K562 (cell line): ENCODE results near the gene ZNF562. TPM values are rescaled to one million over a fixed set of nuclear protein-coding genes. Genes with fewer than 3 reads are reported as not detected.

Experiments used
- ATF3 ChIP-seq, 2 experiments: fragments of 450-650 bp in 1 of 2; sonication (generic) in 1 of 2; formaldehyde crosslinking in 1 of 2; IDR thresholded peaks in 1 of 2; conservative IDR thresholded peaks in 1 of 2; 2 replicates each; pipeline versions ENCODE4 v1.6.1 to v1.8.1; 2016 to 2023; ENCODE audit warnings: mild to moderate bottlenecking in 2 of 2, moderate library complexity in 2 of 2, inconsistent platforms in 1 of 2, missing genetic modification reagents in 1 of 2
- CBX2 ChIP-seq: fragments of 200-600 bp; sonication (generic); IDR thresholded peaks from one replicate; pipeline ENCODE4 v1.6.1; 2012; ENCODE audit warnings: mild to moderate bottlenecking, low read length, inconsistent platforms; ENCODE audit not compliant: insufficient read depth, poor library complexity, severe bottlenecking
- CXXC5 ChIP-seq: fragments of 250-450 bp; sonication (Bioruptor Pico); IDR thresholded peaks from 2 replicates; pipeline ENCODE4 v1.8.0; 2022; ENCODE audit warnings: inconsistent platforms, mild to moderate bottlenecking, moderate library complexity
- KDM5B ChIP-seq: fragments of 200-600 bp; sonication (generic); IDR thresholded peaks from 2 replicates; pipeline ENCODE4 v1.6.1; 2012; ENCODE audit warnings: low read depth, mild to moderate bottlenecking, moderate library complexity, low read length, control low read depth, inconsistent platforms; ENCODE audit not compliant: insufficient replicate concordance
- KLF13 ChIP-seq: fragments of 450-650 bp; IDR thresholded peaks from 2 replicates; pipeline ENCODE4 v1.6.1; 2016; ENCODE audit warnings: missing genetic modification characterization, low read depth, mild to moderate bottlenecking, missing compliant biosample characterization, moderate library complexity, borderline replicate concordance
- MBD2 ChIP-seq: sonication (generic); IDR thresholded peaks from 2 replicates; pipeline ENCODE4 v1.6.1; 2016; ENCODE audit warnings: low read depth, borderline replicate concordance
- MTA3 ChIP-seq: fragments of 450-650 bp; formaldehyde crosslinking; IDR thresholded peaks from 2 replicates; pipeline ENCODE4 v1.6.1; 2017; ENCODE audit warnings: mild to moderate bottlenecking, borderline replicate concordance
- RBFOX2 ChIP-seq: fragments of 200-400 bp; formaldehyde crosslinking; IDR thresholded peaks from 2 replicates; pipeline ENCODE4 v1.6.1; 2017; ENCODE audit warnings: low read depth, mild to moderate bottlenecking, low read length, moderate library complexity
- SOX6 ChIP-seq: fragments of 450-650 bp; IDR thresholded peaks from 2 replicates; pipeline ENCODE4 v1.6.1; 2014; ENCODE audit warnings: mild to moderate bottlenecking
- TAL1 ChIP-seq: fragments of 450-650 bp; IDR thresholded peaks from 2 replicates; pipeline ENCODE4 v1.6.1; 2016; ENCODE audit warnings: mild to moderate bottlenecking
- ZFP1 ChIP-seq: fragments of 450-650 bp; formaldehyde crosslinking; IDR thresholded peaks from 2 replicates; pipeline ENCODE4 v1.4.0; 2020; ENCODE audit warnings: mild to moderate bottlenecking, mixed read lengths
- polyA plus RNA-seq, 8 experiments: library from polyadenylated mRNA; depleted of rRNA in 4 of 8; stranded (reverse) in 5 of 8; unstranded in 3 of 8; fragments of >200 nt; fragmentation: Nextera tagmentation in 2 of 8; fragmentation: Illumina TruSeq in 1 of 8; extraction: Ambion mirVana in 2 of 8; extraction: Trizol in 1 of 8; gene quantifications; 2 replicates each; pipeline versions ENCODE4 v1.2.1 to v1.2.3, GENCODE V29; 2011 to 2014; ENCODE audit warnings: inconsistent platforms in 1 of 8, missing spikeins in 1 of 8
- total RNA-seq, 7 experiments: library from RNA; depleted of rRNA in 6 of 7; stranded (reverse); fragments of >200 nt in 6 of 7; fragmentation: Illumina TruSeq in 2 of 7; extraction: Trizol in 2 of 7; gene quantifications; 2 replicates each; pipeline versions ENCODE4 v1.2.1 to v1.2.3, GENCODE V29; 2011 to 2021; ENCODE audit warnings: low replicate concordance in 1 of 7
- TF ChIP-seq, protein P1 (sequence below): fragments of 450-650 bp; IDR thresholded peaks from 2 replicates; pipeline ENCODE4 v1.6.1; 2016; ENCODE audit warnings: mild to moderate bottlenecking, moderate library complexity
- TF ChIP-seq, protein P2 (sequence below): sonication (generic); formaldehyde crosslinking; IDR thresholded peaks from 2 replicates; pipeline ENCODE4 v1.9.0; 2022; ENCODE audit warnings: mild to moderate bottlenecking, missing genetic modification reagents

Gene ZNF562
- total and polyA plus RNA-seq, 9 of the 15 experiments (the other 6 are each of a cell fraction or from before 2014, with no cell fraction given): 11.8 to 46.9 (median 20.8) TPM

DNA sequence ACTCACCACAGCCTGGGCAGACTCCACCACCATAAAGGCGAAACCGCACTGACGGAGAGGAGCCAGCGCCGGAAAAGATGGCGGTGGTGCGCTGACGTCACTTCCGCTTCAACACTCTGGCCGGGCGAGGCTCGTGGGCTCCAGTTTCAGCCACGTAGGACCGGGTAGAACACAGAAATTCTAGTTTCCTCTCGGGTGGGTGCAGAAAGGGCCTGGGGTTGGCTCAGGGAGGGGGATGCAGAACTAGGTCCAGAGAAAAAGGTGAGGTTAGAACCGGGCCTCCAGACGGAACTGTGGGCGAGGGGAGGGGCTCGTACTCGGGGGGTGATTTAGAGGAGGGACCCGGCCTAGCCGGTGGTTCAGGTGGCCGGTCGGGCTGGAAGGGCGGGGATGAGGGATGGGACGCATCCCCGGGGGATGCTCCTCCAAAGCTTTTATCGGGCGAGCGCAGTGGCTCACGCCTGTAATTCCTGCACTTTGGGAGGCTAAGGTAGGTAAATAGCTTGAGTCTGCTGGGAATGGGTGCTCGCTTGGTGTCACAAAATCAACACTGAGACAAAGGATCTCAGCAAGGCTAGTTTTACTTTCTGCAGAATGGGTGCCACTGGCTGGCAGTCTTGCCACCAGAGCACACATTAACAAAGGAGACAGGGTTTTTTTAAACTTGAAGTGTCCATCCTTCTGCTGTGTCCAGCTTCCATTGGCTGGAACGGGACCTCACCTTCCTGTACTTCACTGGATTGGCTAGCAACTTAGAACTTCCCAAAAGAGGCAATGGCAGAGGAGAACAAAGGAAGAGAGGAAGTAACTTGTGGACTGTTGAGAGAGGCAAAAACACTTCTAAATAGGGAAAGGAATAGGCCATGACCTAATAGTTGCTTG lies 53.5 kb downstream of the ZNF562 start, which contains the start of gene ZNF561 (continued):
- TF ChIP-seq, protein P1, sequence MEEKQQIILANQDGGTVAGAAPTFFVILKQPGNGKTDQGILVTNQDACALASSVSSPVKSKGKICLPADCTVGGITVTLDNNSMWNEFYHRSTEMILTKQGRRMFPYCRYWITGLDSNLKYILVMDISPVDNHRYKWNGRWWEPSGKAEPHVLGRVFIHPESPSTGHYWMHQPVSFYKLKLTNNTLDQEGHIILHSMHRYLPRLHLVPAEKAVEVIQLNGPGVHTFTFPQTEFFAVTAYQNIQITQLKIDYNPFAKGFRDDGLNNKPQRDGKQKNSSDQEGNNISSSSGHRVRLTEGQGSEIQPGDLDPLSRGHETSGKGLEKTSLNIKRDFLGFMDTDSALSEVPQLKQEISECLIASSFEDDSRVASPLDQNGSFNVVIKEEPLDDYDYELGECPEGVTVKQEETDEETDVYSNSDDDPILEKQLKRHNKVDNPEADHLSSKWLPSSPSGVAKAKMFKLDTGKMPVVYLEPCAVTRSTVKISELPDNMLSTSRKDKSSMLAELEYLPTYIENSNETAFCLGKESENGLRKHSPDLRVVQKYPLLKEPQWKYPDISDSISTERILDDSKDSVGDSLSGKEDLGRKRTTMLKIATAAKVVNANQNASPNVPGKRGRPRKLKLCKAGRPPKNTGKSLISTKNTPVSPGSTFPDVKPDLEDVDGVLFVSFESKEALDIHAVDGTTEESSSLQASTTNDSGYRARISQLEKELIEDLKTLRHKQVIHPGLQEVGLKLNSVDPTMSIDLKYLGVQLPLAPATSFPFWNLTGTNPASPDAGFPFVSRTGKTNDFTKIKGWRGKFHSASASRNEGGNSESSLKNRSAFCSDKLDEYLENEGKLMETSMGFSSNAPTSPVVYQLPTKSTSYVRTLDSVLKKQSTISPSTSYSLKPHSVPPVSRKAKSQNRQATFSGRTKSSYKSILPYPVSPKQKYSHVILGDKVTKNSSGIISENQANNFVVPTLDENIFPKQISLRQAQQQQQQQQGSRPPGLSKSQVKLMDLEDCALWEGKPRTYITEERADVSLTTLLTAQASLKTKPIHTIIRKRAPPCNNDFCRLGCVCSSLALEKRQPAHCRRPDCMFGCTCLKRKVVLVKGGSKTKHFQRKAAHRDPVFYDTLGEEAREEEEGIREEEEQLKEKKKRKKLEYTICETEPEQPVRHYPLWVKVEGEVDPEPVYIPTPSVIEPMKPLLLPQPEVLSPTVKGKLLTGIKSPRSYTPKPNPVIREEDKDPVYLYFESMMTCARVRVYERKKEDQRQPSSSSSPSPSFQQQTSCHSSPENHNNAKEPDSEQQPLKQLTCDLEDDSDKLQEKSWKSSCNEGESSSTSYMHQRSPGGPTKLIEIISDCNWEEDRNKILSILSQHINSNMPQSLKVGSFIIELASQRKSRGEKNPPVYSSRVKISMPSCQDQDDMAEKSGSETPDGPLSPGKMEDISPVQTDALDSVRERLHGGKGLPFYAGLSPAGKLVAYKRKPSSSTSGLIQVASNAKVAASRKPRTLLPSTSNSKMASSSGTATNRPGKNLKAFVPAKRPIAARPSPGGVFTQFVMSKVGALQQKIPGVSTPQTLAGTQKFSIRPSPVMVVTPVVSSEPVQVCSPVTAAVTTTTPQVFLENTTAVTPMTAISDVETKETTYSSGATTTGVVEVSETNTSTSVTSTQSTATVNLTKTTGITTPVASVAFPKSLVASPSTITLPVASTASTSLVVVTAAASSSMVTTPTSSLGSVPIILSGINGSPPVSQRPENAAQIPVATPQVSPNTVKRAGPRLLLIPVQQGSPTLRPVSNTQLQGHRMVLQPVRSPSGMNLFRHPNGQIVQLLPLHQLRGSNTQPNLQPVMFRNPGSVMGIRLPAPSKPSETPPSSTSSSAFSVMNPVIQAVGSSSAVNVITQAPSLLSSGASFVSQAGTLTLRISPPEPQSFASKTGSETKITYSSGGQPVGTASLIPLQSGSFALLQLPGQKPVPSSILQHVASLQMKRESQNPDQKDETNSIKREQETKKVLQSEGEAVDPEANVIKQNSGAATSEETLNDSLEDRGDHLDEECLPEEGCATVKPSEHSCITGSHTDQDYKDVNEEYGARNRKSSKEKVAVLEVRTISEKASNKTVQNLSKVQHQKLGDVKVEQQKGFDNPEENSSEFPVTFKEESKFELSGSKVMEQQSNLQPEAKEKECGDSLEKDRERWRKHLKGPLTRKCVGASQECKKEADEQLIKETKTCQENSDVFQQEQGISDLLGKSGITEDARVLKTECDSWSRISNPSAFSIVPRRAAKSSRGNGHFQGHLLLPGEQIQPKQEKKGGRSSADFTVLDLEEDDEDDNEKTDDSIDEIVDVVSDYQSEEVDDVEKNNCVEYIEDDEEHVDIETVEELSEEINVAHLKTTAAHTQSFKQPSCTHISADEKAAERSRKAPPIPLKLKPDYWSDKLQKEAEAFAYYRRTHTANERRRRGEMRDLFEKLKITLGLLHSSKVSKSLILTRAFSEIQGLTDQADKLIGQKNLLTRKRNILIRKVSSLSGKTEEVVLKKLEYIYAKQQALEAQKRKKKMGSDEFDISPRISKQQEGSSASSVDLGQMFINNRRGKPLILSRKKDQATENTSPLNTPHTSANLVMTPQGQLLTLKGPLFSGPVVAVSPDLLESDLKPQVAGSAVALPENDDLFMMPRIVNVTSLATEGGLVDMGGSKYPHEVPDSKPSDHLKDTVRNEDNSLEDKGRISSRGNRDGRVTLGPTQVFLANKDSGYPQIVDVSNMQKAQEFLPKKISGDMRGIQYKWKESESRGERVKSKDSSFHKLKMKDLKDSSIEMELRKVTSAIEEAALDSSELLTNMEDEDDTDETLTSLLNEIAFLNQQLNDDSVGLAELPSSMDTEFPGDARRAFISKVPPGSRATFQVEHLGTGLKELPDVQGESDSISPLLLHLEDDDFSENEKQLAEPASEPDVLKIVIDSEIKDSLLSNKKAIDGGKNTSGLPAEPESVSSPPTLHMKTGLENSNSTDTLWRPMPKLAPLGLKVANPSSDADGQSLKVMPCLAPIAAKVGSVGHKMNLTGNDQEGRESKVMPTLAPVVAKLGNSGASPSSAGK: peak; percentile 53
- peak; percentile 35 for TF ChIP-seq TAL1
- TF ChIP-seq MTA3: 0 out of 2 replicates have a peak, but pooled peaks have one; percentile 61
- TF ChIP-seq CBX2: no peak
- peak; percentile 76 for TF ChIP-seq CXXC5
- TF ChIP-seq MBD2: peak; percentile 49; the same call in 1 of the 2 replicates
- TF ChIP-seq KDM5B: peak; percentile 92
- TF ChIP-seq, protein P2, sequence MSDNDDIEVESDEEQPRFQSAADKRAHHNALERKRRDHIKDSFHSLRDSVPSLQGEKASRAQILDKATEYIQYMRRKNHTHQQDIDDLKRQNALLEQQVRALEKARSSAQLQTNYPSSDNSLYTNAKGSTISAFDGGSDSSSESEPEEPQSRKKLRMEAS (CRISPR knock-in tag): 0 out of 2 replicates have a peak, but pooled peaks have one; percentile 54
- peak; percentile 98 for TF ChIP-seq ATF3 (IDR thresholded peaks at IDR 0.05)
- TF ChIP-seq ATF3 (CRISPR knock-in tag; conservative IDR thresholded peaks at IDR 0.05): peak; percentile 60
- no peak for TF ChIP-seq ZFP1 (CRISPR knock-in tag)
- TF ChIP-seq KLF13 (tag): peak; percentile 46; the same call in 1 of the 2 replicates
- no peak; the same call in 1 of the 2 replicates for TF ChIP-seq SOX6
- peak; percentile 93 for TF ChIP-seq RBFOX2
